Measurements from ENCODE around the gene PDIA5. TPM values are rescaled to one million over a fixed set of nuclear protein-coding genes. Genes with fewer than 3 reads are reported as not detected.

The PDIA5 gene
- total and polyA plus RNA-seq, 2 donors, result 29.0 to 42.5 TPM

- Histone ChIP-seq H3K4me3 (ENCODE audit: low read depth, low read length) (no peak overlapping the region), H3K27ac (ENCODE audit: low read depth) (no peak overlapping the region), H3K36me3 (ENCODE audit: insufficient read depth) (no peaks in the 10 kb centered on the region), H3K4me1 (ENCODE audit: insufficient read depth) (no peaks in the 10 kb centered on the region)
- no peak for DNase-seq (ENCODE audit: extremely low spot score)
- 93% methylated on average over 12 of the region's 12 CpGs for WGBS
Observed at GRCh38 chr3:123130079-123130750, 63.4 kb downstream of the PDIA5 start.

DNA sequence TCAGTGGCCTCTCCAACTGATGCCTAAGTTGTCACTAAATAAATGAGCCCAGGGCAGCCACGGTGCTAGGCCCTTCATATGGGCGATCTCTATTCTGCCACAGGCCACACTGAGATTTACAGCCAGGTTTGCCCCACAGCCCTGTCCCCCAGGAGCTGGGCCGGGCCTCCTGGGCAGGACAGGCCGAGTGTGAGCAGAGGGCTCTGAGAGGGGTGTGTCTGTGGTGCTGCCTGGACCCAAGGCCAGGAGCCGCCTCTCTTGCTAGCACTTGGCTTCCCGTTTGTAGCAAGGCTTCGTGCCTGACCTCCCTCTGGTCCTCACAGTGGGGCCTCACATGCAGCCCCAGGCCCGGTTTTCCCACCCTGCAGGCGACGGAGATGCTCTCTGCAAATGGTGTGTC, 67.8 kb downstream of the PDIA5 start:
- Histone ChIP-seq H3K27ac (ENCODE audit: low read depth) (no peak overlapping the region), H3K4me3 (ENCODE audit: low read depth, low read length) (no peak overlapping the region), H3K4me1 (ENCODE audit: insufficient read depth) (no peaks in the 10 kb centered on the region), H3K36me3 (ENCODE audit: insufficient read depth) (no peaks in the 10 kb centered on the region)
- no peak for DNase-seq (ENCODE audit: extremely low spot score)
- 84% methylated on average over 10 of the region's 10 CpGs for WGBS

DNA sequence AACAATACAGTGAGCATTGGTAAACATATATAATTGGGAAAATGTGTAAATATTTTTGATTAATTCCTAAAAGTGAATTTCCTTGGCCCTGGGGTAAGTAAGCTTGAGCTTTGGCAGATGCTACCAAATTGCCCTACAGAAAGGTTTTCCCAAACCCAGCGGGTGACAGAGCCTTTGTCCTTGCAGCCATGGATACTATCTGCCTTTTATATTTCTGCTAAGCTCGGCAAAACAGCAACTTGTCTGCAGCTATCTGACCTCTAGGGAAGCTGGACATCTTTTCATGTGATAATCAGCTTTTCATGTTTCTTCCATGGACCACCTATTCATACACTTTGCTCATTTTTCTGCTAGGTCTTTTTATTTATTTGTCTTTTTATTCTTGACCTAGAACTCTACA, 70.2 kb downstream of the PDIA5 start:
- Histone ChIP-seq H3K27ac (ENCODE audit: low read depth) (no peak overlapping the region), H3K4me1 (ENCODE audit: insufficient read depth) (no peaks in the 10 kb centered on the region), H3K36me3 (ENCODE audit: insufficient read depth) (no peaks in the 10 kb centered on the region), H3K4me3 (ENCODE audit: low read depth, low read length) (no peak overlapping the region)
- DNase-seq (ENCODE audit: extremely low spot score), result no peak
- 93% methylated on average over 2 of the region's 2 CpGs for WGBS

- Histone ChIP-seq H3K27ac (ENCODE audit: low read depth) (peak overlapping the region; percentile 16), H3K36me3 (ENCODE audit: insufficient read depth) (no peaks in the 10 kb centered on the region), H3K4me3 (ENCODE audit: low read depth, low read length) (no peak overlapping the region), H3K4me1 (ENCODE audit: insufficient read depth) (no peaks in the 10 kb centered on the region)
- 48% methylated on average over 8 of the region's 8 CpGs for WGBS
- DNase-seq (ENCODE audit: extremely low spot score), result peak; percentile 87
Observed at GRCh38 chr3:123138839-123139444, 72.1 kb downstream of the PDIA5 start.

- 71% methylated on average over 5 of the region's 5 CpGs for WGBS
- no peak for DNase-seq (ENCODE audit: extremely low spot score)
- Histone ChIP-seq H3K4me1 (ENCODE audit: insufficient read depth) (no peaks in the 10 kb centered on the region), H3K36me3 (ENCODE audit: insufficient read depth) (no peaks in the 10 kb centered on the region), H3K27ac (ENCODE audit: low read depth) (no peak overlapping the region), H3K4me3 (ENCODE audit: low read depth, low read length) (no peak overlapping the region)
Observed at GRCh38 chr3:123139522-123139921, 72.7 kb downstream of the PDIA5 start.

- Histone ChIP-seq H3K36me3 (ENCODE audit: insufficient read depth) (no peaks in the 10 kb centered on the region), H3K4me3 (ENCODE audit: low read depth, low read length) (no peak overlapping the region), H3K4me1 (ENCODE audit: insufficient read depth) (no peaks in the 10 kb centered on the region), H3K27ac (ENCODE audit: low read depth) (no peak overlapping the region)
- WGBS, result 85% methylated on average over 9 of the region's 9 CpGs
- no peak for DNase-seq (ENCODE audit: extremely low spot score)
Observed at GRCh38 chr3:123140550-123140949, 73.7 kb downstream of the PDIA5 start.

DNA sequence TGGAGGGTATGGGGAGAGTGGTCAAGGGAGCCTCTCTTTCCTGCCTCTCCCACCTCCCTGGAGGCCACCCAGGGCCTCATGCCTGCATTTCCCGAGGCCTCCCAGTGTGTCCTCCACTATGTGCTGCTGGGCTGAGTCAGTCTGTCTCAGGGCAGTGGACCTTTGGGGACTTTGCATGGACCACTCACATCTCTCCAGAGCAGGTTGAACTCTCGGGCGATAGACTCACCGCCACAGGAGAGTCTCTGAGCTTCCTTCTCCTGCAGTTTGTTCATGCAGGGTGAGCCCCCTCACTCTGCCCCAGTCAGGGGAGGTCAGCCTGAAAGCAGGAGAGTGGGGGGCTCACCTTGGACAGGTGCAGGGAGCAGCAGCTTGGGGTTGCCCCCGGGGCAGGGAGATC, 74.5 kb downstream of the PDIA5 start:
- Histone ChIP-seq H3K27ac (ENCODE audit: low read depth) (no peak overlapping the region), H3K4me1 (ENCODE audit: insufficient read depth) (no peaks in the 10 kb centered on the region), H3K4me3 (ENCODE audit: low read depth, low read length) (no peak overlapping the region), H3K36me3 (ENCODE audit: insufficient read depth) (no peaks in the 10 kb centered on the region)
- 96% methylated on average over 5 of the region's 5 CpGs for WGBS
- no peak for DNase-seq (ENCODE audit: extremely low spot score)

DNA sequence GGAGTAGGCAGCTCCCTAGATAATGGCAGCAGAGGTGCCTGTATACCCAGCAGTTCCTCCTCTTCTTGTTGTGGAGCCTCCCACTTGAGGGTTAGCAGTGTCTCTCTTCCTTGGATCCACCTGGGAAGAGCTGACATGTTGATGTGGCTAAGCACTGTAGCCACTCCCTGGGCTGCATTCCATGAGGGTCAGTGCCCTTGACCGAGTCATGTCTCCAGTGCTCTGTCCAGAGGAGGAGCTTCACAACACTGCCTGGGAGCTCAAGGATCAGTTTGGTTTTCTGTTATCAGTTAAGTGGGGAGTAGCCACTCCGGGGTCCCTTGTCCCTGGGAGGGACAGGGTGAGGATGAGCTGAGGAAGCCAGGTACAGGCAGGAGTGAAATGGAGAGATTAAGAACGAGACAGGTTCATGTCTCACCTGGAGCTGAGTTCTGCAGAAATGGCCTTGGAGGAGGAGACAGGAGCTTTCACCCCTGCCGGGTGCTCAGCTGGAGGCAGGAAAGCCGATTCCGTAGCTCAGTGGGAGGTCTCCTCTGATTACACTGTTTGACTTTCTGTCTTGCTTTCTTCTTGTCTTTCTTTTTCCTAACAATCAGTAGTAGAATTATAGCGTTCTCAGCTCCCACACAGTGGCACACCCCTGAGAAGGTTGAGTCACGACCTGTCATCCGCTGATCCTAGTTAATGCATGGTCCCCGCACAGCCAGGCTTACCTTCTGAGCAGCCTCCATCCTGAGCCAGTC, 77.0 kb downstream of the PDIA5 start:
- Histone ChIP-seq H3K4me1 (ENCODE audit: insufficient read depth) (no peaks in the 10 kb centered on the region), H3K4me3 (ENCODE audit: low read depth, low read length) (no peak overlapping the region), H3K27ac (ENCODE audit: low read depth) (no peak overlapping the region), H3K36me3 (ENCODE audit: insufficient read depth) (no peaks in the 10 kb centered on the region)
- WGBS, result 55% methylated on average over 10 of the region's 10 CpGs
- no peak for DNase-seq (ENCODE audit: extremely low spot score)

DNA sequence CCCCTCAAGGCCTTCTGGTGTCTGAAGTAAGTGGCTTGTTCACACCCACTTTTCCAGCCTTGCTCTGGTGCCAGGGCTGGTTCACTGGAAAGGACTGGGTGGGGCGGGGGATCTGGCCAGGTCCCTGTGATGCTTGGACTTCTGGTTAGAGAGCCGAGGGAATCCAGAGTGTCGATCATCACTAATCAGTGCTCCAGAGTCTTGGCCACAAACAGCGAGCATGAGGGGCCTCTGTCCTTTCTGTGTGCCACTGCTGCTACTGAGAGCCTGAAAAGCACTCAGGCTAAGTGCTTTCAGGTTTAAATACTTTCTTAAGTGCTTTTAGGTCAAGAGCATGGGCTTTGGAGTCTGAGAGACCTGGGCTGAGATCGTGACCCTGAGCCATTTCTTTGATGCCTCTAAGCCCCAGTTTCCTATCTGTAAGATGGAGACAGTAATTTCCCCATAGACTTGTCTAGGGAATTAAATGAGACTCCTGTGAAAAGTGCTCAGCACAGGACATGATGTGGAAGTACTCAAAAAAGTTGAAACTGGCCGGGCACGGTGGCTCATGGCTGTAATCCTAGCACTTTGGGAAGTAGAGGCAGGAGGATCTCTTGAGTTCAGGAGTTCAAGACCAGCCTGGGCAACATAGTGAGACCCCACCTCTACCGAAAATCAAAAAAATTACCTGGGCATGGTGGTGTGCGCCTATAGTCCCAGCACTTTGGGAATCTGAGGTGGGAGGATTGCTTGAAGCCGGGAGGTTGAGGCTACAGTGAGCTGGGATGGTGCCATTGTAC, 81.1 kb downstream of the PDIA5 start:
- no peak for DNase-seq (ENCODE audit: extremely low spot score)
- no peaks in the 10 kb centered on the region for H3K36me3 ChIP-seq (ENCODE audit: insufficient read depth)
- H3K27ac ChIP-seq (ENCODE audit: low read depth), result no peak overlapping the region
- WGBS, result 83% methylated on average over 10 of the region's 10 CpGs
- no peak overlapping the region for H3K4me3 ChIP-seq (ENCODE audit: low read depth, low read length)
- no peaks in the 10 kb centered on the region for H3K4me1 ChIP-seq (ENCODE audit: insufficient read depth)

DNA sequence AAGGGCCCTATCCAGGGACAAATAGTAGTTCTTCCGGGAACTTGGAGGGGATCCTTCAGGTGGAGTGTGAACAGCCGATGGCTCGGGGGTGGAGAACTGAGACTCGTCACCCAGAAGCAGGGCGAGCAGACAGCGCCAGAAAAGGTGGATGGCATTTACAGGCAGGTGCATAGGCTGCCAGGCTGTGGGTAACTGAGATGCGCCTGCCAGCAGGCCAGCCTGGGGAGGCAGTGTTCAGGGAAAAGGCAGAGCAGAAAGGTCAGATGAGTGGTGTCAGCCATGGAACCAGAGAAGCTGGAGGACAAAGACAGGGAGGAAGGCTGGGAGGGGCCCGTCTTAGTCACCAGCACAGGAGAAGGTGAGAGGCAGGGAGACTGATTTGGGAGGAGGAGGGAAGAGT, 81.9 kb downstream of the PDIA5 start:
- Histone ChIP-seq H3K36me3 (ENCODE audit: insufficient read depth) (no peaks in the 10 kb centered on the region), H3K4me1 (ENCODE audit: insufficient read depth) (no peaks in the 10 kb centered on the region), H3K4me3 (ENCODE audit: low read depth, low read length) (no peak overlapping the region), H3K27ac (ENCODE audit: low read depth) (no peak overlapping the region)
- 95% methylated on average over 8 of the region's 8 CpGs for WGBS
- DNase-seq (ENCODE audit: extremely low spot score), result no peak

DNA sequence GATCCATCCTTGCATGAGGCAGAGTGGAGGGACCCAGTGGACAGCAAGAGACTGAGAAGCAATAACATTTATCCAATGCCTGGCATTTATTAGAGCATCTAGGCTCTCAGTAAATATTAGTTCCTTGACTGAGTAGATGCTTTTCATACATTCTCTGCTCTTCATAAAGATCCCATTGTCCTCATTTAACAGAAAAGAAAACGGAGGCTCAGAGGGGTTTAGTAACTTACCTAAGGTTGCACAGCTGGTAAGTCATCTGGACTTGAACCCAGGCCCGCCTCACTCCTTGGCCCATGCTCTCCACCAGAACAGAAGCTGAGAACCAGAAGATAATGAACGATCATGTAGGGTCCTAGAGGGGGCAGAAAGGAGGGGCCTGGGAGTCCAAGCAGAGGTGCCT, 82.7 kb downstream of the PDIA5 start:
- no peak for DNase-seq (ENCODE audit: extremely low spot score)
- WGBS, result 88% methylated on average over 3 of the region's 3 CpGs
- no peaks in the 10 kb centered on the region for H3K4me1 ChIP-seq (ENCODE audit: insufficient read depth)
- no peak overlapping the region for H3K27ac ChIP-seq (ENCODE audit: low read depth)
- no peaks in the 10 kb centered on the region for H3K36me3 ChIP-seq (ENCODE audit: insufficient read depth)
- no peak overlapping the region for H3K4me3 ChIP-seq (ENCODE audit: low read depth, low read length)

DNA sequence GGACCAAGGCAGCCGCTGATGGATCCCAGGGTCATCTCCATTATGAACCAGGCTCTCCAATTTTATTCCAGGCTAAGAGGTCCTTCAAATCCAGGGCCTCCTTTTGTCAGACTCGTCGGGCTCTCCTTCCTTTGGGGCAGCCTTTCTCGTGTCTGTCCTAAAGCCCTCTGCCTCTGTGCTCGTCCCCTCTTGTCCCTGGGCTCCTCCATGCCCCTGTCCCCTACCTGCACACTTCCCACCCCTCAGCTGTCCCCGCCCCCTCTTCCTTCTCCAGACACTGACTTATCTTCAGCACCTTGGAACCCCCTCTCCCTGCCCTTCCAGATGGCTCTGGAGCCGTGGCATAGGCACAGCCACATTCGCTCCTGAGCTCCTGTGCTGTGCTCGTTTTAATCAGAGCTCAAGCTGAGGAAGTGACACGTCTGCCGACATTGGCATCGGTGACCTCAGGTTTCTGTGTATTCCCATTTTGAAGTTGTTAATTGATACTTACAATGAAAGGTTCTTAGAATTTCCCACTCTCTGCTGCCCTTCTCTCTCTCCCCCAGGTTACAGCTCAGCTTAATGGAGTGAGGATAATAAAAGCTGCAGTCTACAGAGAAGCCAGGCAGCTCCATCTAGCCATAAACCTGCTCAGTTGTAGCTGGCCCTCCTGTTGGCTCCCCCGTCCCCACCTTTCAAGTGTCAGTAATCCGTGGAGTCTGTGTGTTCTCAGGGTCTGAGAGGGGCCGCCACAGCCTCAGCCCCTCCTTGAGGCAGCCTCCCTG, 83.8 kb downstream of the PDIA5 start:
- Histone ChIP-seq H3K27ac (ENCODE audit: low read depth) (no peak overlapping the region), H3K4me3 (ENCODE audit: low read depth, low read length) (no peak overlapping the region), H3K36me3 (ENCODE audit: insufficient read depth) (no peaks in the 10 kb centered on the region), H3K4me1 (ENCODE audit: insufficient read depth) (no peaks in the 10 kb centered on the region)
- WGBS, result 80% methylated on average over 15 of the region's 15 CpGs
- DNase-seq (ENCODE audit: extremely low spot score), result no peak

DNA sequence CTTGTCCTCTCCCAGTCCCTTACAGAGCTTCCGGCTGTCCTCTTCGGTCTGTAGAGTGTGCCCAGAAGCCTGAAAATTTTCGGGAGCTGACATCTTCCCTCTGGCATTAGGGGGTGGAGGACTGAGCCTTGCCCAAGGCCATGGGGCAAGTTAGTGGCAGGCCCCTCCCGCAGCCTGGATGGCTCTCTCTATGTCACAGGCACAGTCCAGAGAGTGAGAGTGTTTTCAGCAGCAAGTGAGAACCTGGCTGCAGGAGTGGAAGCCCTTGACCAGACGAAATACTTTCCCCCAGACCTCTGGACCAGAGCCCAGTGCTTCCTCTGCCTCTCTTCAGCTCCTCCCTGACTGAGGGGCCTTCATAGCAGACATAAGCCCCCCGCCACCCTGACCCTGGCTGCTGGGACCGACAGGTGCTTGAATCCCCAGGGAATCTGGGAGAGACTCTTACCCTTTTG, 84.5 kb downstream of the PDIA5 start:
- no peaks in the 10 kb centered on the region for H3K36me3 ChIP-seq (ENCODE audit: insufficient read depth)
- H3K4me3 ChIP-seq (ENCODE audit: low read depth, low read length), result no peak overlapping the region
- no peak for DNase-seq (ENCODE audit: extremely low spot score)
- no peaks in the 10 kb centered on the region for H3K4me1 ChIP-seq (ENCODE audit: insufficient read depth)
- 85% methylated on average over 7 of the region's 7 CpGs for WGBS
- no peak overlapping the region for H3K27ac ChIP-seq (ENCODE audit: low read depth)

Measured in urinary bladder (tissue), 4 donors.